Measurements from ENCODE around the gene KCNK6.

DNA sequence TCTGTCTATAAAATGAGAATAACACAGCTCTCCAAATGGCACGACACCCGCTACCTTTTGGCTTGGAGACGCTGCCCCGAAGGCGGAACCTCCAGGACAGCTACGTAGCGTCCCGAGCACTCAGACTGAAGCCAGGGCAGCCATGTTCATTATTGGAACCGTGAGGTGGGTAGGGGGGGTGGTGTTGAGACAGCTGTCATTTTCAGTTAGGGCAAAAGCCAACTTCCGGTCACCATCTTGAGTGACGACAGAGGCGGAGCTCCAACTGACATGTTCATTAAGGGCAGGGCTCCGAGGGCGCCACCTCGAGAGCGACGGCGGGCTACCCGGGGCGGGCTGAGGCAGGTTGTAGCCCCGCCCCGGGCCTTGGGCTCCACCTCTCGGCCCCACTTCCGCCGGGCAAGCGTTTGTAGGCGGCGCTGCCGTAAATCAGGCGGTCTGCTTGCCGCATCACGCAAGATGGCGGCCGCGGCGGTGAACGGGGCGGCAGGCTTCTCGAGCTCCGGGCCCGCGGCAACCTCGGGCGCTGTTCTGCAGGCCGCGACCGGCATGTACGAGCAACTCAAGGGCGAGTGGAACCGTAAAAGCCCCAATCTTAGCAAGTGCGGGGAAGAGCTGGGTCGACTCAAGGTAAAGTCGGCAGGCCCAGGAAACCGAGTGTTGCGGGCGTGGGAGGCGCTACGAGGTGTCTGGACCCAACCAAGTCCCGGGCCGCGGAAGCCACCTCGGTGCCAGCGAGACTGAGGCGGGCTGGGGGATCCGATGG lies 54.9 kb downstream of the KCNK6 start, which contains the start of gene PSMD8:
- peak; percentile 88 to 95 (median 95) for TF ChIP-seq POLR2A (IDR thresholded peaks at IDR 0.05)
- TF ChIP-seq, protein P1, sequence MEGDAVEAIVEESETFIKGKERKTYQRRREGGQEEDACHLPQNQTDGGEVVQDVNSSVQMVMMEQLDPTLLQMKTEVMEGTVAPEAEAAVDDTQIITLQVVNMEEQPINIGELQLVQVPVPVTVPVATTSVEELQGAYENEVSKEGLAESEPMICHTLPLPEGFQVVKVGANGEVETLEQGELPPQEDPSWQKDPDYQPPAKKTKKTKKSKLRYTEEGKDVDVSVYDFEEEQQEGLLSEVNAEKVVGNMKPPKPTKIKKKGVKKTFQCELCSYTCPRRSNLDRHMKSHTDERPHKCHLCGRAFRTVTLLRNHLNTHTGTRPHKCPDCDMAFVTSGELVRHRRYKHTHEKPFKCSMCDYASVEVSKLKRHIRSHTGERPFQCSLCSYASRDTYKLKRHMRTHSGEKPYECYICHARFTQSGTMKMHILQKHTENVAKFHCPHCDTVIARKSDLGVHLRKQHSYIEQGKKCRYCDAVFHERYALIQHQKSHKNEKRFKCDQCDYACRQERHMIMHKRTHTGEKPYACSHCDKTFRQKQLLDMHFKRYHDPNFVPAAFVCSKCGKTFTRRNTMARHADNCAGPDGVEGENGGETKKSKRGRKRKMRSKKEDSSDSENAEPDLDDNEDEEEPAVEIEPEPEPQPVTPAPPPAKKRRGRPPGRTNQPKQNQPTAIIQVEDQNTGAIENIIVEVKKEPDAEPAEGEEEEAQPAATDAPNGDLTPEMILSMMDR (IDR thresholded peaks at IDR 0.05): peak in 4 of 7 experiments; percentile 9 to 36 (median 26)

Data from body of pancreas (tissue), 4 donors.